GM18508 (cell line): Measurements from ENCODE around the gene TRMT11.
A peak's percentile ranks its signal among the peaks of the same experiment; 100 is the strongest.
"Not testable (repeated sequence)": the region's sequence is repeated elsewhere in the genome, so short reads cannot be mapped to it uniquely, and the experiment has no call there.

ENCODE experiments used
- ATAC-seq: cut with Tn5 transposase; IDR thresholded peaks from one replicate; pipeline ENCODE4 v1.9.1; 2021; ENCODE audit warnings: moderate number of reproducible peaks; ENCODE audit not compliant: insufficient read depth, unreplicated experiment

TRMT11 gene

DNA sequence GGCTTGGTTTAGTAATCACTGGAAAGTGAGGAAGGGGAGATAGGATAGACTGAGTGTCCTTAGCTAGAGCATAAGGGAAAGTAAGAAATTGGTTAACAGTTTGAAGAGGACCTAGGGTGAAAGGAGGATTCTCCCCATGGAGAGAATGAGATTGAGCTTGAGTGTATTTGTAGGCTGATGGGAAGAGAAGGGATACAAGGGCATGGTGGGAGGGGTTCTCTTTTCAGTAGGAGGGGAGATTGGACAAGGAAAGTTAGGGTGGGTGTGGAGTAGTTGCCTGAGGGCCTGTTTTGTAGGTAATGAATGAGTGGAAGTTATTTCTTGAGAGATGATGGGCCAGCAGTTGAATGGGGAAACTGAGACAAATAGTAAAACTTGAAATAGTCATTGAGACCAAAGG lies 1.9 kb downstream of the TRMT11 start:
- ATAC-seq = no peak

DNA sequence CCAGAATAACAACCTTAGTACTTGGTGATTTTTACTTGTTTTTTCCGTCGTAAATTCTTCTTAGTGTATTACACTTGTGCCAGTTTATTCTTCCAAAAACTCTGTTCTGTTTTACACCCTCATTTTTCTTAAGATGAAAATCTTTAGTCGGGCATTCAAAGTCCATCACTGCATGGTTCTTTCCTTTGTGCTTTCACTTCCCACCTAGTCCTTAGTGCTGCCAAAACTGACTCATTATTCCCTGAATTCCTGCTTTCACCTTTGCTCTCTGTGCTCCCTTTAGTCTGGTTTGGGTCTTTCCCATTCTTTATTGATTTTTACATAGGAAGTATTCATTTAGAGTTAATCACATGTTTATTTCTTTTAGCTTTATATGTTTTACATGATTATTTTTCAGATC lies 3.3 kb downstream of the TRMT11 start:
- no peak for ATAC-seq

DNA sequence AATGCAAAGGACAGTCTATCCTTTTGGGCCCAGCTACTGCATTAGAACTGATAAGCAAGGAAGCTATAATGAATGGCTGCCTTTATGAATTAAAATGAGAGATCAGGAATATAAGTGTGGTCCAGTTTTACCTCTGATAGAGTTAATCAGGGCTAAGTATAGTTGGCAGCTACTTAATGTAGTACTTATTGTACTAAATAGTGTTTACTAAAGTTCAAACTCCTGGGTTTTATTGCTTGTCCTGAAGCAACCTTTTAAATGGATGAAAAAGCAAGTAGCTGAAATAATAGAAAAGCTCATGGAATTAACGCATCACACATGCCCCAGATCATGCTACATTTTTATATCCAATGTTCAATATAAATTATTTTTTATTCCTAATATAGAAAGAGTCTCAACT lies 5.3 kb downstream of the TRMT11 start:
- no peak for ATAC-seq

DNA sequence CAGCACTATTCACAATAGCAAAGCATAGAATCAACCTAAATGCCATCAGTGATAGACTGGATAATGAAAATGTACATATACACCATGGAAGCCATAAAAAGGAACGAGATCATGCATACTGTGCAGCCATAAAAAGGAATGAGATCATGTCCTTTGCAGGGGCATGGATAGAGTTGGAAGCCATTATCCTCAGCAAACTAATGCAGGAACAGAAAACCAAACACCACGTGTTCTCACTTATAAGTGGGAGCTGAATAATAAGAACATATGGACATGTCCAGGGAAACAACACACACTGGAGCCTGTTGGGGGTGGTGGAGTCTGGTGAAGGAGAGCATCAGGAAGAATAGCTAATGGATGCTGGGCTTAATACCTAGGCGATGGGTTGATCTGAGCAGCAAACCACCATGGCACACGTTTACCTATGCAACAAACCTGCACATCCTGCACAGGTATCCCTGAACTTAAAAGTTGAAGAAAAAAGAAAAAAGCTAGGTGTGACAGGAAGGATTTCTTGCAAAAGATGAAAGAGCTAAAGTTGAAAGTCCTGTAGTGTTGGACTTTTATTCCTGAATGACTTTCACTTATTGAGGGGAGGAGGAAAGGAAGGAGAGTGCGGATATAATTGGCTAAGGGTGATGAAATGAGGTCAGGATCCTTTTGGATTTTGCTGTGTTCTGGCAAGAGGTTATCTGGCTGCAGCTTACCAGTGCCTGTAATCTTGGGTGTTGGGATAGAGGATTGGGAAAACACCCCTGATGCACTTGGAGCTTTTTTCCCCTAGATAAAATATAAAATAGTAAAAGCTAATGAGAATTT lies 8.5 kb downstream of the TRMT11 start:
- ATAC-seq = no peak

DNA sequence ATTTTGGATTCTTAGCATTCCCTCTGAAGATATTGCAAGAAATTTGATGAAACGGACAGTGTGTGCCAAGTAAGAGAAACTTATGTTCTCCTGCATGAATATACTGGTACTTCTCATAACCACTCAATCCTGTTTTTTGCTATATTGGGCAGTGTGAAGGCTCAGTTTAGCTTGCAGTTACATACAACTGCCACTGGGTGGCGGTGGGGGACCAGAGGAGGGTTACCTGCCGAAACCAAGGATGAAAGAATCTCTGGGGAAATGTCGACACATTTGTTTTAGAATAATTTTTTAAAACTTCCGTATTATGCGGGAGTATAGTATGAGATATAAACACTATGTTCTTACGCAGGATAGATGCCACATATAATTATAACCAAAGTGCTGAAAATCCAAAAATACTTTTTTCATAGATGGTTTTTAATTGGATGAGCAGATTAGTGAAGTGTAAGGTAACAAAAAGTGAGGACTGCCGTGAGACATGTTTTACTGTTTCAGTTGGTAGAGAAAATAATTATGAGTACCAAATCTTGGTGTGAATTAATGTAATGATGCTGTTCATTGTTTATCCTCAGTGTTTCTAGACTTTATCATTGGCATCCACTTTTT lies 9.7 kb downstream of the TRMT11 start:
- peak; percentile 93 for ATAC-seq

DNA sequence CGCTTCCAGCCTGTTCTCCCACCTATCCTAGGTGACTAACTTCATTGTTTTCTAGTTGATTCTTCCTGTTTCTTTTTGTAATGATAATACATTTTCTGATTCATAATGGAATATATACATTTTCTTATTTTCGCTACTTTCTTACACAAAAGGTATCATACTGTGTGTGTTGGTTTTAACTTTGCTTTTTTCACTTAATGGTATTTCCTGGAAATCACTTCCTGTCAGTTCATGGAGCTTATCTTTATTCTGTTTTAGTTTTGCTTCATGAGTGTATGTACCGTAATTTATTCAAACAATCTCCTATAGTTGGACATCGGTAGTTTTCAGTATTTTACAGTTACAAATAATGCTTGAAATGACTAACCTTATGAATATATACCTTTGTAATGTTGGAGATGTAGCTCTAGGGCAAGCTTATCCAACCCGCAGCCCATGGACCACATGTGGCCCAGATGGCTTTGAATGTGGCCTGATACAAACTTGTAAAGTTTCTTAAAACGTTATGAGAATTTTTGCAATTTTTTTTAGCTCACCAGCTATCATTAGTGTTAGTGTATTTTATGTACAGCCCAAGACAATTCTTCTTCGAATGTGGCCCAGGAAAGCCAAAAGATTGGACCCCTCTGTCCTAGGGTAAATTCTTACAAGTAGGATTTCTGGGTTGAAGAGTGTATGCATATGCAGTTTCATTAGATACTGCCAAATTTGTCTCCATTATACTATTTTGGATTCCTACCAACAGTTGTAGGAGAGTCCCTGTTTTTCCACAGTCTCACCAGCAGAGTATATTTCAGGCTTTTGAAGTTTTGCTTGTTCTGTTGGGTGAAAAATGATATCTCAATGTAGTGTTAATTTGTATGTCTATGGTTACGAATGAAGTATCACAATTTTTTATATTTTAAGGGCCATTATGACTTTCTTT lies 16.7 kb downstream of the TRMT11 start:
- ATAC-seq = no peak

DNA sequence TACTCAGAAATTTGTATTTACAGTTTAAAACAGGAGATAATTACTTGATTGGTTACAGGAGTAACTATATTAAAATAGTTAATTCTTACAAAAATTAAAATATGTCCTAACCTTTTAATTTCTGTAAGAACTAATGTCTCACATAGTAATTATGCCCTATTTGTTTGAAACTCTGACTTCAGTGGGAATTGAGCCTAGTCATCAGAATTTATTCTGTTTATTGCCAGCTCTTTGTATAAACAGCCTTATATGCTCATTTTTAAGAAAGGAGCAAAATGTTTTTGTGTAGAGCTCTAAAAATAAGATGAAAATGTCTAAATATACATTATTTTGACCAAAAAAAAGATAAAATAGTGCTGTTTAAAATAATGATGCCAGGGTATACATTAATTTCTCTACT lies 21.5 kb downstream of the TRMT11 start:
- ATAC-seq = no peak

DNA sequence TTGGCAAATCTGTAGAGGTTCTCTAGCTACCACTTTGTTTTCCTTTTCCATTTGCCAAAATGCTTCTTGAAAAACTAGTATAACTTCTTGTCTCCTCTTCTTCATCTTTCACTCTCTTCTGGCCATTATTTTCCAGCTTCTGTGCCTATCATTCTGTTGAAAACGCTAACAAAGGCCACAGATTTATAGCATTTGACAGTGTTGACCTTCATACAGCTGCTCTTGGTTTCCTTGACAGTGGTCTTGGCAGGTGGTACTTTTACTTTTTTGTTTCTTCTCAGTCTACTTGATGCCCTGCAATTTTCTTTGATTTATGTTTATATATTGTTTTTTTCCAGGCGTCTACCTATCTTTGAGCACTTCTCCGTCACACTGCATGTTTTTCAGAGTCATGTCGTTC lies 23.7 kb downstream of the TRMT11 start:
- no peak for ATAC-seq

DNA sequence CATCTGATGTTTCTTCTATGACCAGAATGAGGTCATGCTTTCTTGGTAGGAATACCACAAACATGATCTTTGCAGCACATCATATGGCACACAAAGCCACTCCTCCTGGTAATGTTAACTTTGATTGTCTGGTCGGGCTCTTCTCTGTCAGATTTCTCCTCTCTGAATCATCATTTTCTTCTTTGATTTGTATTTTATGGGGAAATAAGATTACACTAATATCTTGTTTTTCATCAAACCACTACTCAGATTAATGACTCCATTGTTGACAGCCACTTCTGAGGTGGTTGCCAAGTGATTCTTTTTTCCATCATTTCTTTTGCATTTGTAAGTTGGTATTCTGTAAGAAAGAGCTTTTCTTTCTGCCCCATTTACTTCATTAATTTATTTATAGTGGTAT lies 29.5 kb downstream of the TRMT11 start:
- no peak for ATAC-seq

DNA sequence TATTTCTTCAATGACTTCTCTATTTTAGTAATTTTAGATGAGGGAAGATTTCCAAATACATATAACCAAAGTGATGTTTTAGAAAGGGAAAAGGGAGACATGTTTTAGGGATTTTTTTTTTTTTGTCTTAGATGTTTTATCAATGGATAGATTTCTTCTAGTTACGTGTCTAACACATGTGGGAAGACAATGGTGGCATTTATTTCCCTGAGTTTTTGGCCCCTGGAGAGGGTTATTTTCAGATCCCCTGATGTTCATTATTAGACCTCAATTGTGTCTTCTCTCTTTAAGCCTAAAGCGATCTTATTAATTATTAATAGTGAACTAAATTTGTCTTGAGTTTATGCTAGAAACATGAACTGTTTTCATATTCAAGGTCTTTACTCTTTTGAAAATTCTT lies 30.3 kb downstream of the TRMT11 start:
- no peak for ATAC-seq

DNA sequence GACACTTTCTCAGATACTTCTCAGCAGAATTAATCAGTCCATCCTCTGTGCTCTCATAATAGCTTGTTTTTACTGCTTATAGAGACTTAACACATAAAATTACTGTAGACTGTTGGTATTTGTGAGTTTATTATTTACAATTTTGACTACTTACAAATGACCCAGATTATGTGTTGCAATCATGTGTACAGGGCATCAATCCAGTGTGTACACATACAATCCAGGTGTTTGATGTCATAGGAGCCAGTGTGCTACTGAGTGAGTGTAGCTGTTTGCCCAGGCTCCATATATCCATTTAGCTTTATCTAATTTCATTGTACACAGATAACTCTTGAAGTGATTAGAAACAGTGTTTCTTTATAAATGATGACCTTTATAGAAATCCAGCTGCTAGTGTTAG lies 31.3 kb downstream of the TRMT11 start:
- no peak for ATAC-seq

DNA sequence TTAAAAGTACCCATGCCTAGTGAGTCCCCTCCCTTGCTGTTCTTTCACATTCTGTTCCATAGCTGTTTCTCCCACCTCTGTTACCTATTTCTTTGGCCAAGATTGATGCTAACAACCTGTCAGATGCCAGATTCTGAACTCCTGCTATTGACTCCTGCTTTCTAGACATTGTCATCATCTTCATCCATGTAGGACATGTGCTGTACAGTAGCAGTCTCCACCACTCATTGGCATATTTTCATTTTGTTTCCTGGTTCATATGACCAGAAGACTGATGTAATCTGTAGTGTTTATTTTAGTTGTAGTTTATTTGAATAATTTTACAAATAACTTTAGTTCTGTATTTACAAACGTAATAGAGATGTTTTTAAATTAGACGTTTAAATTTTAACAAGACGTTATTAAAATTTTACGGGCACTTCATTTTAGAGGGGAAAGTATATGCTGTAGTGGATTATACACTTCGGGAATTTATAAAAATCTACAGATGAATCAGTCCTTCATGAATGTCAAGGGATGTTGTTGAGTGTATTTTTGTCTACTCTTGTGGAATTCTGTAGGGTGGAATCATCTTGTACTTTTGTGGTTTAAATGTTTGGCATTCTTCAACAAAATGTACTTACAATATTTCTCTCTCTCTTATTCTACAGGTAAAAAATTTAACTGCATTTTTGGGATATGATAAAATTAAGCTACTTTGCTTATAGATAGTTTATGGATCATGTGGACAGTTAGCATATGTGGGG lies 34.1 kb downstream of the TRMT11 start:
- no peak for ATAC-seq

DNA sequence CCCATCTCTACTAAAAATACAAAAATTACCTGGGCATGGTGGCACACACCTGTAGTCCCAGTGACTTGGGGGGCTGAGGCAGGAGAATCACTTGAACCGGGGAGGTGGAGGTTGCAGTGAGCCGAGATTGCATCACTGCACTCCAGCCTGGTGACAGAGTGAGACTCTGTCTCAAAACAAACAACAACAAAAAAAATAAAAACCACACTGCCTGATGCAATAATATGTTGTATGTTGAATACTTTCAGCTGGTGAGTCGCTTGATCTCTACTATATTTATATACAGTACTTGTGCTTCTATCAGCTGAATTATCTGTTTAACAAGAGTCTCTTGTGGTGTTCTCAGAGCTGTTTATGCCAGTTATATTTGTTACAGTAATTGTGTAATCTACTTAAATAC lies 37.1 kb downstream of the TRMT11 start:
- not testable (repeated sequence) for ATAC-seq

DNA sequence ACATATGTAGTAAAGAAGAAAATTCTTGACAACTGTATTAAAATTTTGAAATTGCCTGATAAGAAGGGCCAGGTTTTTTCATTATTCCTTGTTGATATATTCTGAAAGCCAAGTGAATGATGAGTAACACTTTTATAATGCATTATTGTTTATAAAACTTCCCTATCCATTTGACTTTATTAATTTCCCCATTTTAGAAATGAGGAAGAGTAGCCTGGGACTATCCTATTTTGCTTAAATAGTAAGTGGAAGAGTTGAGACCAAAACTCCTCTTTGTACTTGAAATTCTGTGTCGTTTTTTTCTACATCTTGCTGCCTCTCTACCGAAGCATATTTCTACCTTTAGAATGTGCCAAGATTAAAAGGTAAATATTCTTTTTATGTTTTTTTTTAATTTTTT lies 39.7 kb downstream of the TRMT11 start:
- no peak for ATAC-seq

DNA sequence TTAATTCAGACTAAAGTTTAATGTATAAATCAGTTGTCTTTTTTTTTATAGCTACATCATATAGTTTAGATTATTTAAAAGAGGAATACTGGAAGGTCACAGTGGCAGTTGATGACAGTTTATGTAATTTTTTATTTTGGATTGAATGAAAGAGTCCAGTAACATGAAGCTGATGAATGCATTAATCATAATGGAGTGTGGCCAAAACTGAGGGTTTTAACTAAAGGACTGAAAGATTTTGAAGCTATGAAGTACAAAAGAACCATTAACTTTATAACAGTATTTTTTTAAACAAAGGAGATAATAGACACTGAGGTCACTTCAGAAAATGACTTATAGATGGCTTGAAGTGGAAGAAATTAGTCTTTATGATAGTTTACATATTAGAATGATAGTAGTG lies 41.3 kb downstream of the TRMT11 start:
- no peak for ATAC-seq

DNA sequence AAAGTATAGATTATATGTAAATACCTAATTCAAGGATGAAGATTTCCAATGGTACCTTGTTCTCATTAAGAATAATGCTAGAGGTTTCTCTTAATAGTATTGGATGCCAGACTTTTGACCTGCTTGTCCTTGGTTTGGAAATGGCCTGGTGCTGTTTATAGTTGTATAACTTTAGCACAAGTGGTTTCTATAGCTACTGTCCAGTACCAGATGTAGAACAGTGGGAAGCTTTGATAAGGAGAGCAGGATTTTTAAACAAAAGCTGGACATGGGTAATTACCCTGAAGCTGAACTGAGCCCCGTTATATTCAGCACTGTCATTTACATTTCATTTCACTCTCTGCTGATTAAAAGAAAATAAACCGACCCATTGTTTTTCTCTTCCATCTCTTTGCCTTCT lies 43.7 kb downstream of the TRMT11 start:
- ATAC-seq = no peak

DNA sequence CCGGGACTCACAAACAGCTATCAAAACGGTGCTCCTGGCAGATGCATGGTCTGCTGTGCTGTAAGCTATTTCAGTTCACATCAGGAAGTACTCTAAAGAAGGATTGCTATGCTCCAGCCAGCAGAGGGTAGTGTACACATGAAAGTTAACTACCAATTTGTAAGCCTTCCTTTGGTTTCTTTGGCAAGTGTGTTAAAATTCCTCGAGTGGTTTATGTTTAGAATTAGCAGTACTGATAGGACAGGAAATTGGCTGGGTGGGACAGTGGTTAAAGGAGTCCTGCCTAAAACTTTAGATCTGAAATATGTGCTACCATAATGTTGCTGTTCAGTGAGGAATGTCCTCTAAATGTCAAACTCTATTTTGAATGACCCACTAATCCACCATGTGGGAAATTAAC lies 47.4 kb downstream of the TRMT11 start:
- peak; percentile 67 for ATAC-seq

DNA sequence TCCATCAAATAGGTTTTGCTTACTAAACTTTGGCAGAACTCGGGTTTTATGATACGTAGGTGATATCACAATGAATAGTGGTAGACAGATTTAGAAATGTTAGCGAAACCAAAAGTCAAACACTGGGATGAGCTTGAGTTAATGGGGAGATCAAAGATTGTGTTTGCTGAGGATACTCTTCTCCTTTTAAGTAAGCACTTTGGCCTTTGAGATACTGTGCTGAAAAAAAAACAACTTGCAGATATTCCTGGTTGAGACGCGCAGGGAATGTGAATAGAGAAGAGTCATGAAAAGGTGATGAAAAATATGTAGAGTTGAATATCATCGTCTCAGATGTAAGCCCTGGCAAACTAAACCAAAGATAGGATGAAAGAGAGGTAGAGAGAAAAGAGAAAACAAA lies 48.3 kb downstream of the TRMT11 start:
- no peak for ATAC-seq

DNA sequence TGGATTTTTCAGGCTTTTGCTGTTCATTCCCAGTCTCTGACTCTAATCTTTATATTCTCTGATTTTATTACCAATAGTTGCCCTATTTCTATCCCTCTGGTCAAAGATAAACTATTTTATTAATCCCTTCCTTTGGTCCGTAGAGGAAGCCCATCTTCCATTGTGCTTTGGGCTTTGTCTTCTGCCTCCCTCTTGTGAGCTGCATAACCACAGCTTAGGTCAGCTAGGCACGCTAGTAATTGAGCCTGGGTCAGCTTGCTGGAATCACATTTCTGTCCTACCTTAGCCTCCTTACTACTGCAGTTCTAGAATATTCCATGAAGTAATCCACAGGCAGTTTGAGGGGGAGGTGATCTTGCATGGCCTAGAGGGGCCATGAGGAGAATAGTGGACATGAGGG lies 49.4 kb downstream of the TRMT11 start:
- ATAC-seq = no peak

DNA sequence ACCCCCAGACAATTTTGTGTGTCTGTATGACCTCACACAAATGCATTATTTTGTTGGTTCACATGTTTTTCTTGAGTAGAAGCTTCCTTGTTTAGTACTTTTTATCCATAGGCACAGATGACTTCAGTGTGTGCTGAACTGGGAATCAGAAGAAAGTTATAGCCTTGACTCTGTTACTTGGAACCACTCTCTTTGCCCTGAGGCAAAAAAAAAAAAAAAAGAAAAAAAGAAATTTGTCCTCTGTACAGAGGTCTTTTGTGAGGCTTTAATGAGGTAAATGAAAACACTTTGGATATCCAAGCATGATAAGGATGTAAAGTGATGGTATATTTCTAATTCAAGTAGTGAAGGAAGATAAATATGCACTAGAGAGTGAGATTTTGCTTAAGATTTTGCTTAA lies 51.9 kb downstream of the TRMT11 start:
- no peak for ATAC-seq
